ENCODE measurements around the gene SHISA6.

Gene SHISA6

GRCh38 chr17:11538366-11538765 is 297.4 kb downstream of the SHISA6 start:
- DNase-seq (ENCODE audit: low spot score) = no peak

- DNase-seq (ENCODE audit: low spot score) = no peak
These were observed 298.6 kb downstream of the SHISA6 start for GRCh38 chr17:11539637-11540036.

GRCh38 chr17:11545002-11545401 is 304.0 kb downstream of the SHISA6 start:
- DNase-seq (ENCODE audit: low spot score) = no peak

DNA sequence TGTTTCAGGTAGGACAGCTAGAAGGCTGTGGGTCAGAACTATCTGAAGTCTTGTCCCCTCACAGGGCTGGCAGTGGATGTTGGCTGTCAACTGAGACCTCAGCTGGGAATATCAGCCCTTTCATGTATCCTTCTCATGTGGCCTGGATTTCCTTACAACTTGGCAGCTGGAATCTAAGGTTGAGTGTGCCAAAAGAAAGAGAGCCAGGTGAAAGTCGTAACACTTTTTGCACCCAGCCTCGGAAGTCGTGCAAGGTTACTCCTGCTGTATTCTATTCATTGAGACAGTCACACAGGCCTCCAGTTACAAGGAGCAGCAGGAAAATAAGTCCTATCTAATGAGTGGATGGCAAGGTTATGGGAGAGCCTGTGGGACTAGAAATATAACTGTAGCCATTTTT is 304.7 kb downstream of the SHISA6 start:
- no peak for DNase-seq (ENCODE audit: low spot score)

- no peak for DNase-seq (ENCODE audit: low spot score)
These were observed 306.8 kb downstream of the SHISA6 start for GRCh38 chr17:11547853-11548252.

DNA sequence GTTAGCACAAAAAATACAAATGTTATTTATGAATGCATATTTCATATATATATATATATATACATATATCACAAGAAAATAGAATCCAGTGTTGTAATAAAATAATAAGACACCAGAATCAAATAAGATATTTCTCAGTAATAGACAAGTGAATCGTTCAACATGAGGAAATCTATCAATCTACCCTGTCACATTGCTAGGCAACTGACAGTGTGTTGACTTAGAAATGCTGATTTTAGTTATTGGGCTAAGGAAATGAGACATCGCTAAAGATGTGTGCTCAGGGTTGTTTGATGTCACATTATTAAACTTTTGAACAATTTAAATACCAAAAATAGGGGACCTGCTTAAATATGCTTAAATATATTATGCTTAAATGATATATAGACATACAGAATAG is 307.4 kb downstream of the SHISA6 start:
- DNase-seq (ENCODE audit: low spot score) = no peak

GRCh38 chr17:11550431-11550830 is 309.4 kb downstream of the SHISA6 start:
- DNase-seq (ENCODE audit: low spot score) = no peak

DNA sequence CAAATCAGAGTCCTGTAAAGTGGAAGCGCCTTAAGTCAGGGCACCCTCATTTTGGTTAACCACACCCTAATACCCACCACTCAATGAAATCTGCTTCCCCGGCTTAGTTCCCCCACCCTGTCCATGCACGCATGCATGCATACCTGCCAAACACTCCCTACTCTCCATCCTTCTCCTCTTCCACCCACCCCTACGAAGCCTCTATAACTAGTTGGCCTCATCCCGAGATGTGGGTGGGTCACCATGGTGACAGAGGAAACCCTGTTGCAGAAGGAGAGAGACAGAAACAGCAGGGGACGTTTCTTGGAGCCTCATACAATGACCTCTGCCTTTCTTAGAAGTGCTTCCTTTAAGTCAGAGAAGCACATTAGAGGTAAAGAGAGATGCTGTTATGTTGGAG is 310.4 kb downstream of the SHISA6 start:
- DNase-seq (ENCODE audit: low spot score) = no peak

DNA sequence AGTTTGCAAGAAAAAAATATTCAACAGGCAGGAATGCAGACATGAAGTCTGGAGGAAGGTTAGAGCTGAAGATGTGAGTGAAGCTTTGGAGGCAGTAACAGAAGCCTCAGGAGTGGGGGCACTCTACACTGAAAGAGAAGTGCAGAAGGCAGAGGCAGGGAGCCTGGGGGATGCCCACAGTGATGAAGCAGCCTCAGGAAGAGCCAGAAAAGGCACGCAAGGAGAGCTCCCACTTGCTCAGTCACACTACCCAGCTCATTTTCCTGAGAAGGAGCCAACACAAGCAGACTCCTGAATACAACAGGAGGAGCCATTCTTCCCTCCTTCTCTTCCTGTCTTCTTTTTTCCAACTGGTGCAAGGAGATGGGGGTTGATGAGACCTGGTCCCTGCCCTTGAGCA is 312.1 kb downstream of the SHISA6 start:
- no peak for DNase-seq (ENCODE audit: low spot score)

GRCh38 chr17:11554042-11554441 is 313.0 kb downstream of the SHISA6 start:
- no peak for DNase-seq (ENCODE audit: low spot score)

DNA sequence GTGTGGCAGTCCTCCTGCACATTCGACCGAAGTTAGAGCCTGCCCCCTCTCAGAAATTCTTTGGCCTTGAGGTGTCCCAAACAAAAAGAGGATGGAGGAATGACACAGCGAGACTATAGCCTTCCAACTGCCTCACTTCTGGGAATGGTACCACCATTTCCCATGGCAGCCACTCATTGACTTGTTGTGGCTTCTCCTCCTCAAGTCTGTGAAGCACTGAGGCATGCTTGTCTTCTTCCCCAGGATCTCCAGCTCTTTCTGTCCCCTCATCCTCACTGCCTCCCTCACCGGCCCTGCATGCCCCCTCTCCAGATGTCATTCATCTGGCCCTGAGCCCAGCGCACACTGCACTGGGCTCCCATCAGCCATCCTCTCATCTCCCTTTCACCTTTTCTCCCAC is 313.5 kb downstream of the SHISA6 start:
- DNase-seq (ENCODE audit: low spot score) = no peak

GRCh38 chr17:11555530-11555929 is 314.5 kb downstream of the SHISA6 start:
- DNase-seq (ENCODE audit: low spot score) = no peak

DNA sequence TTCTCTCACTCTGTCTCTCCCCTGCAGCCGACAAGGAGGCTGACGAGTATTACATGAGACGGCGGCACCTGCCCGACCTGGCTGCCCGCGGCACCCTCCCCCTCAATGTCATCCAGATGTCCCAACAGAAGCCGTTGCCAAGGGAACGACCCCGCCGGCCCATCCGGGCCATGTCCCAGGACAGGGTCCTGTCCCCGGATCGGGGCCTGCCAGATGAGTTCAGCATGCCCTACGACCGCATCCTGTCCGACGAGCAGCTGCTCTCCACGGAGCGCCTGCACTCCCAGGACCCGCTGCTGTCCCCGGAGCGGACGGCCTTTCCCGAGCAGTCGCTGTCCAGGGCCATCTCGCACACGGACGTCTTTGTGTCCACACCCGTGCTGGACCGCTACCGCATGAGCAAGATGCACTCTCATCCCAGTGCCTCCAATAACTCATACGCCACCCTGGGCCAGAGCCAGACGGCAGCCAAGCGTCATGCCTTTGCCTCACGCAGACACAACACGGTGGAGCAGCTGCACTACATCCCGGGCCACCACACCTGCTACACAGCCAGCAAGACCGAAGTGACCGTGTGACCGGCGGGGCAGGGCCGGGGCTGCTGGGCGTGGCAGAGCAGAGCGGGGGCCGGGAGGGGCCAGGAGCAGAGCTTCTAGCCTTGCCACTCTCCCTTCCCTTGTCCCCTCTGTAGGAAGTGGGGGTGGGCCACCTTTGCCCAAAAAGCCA is 316.9 kb downstream of the SHISA6 start:
- DNase-seq (ENCODE audit: low spot score) = no peak

- no peak for DNase-seq (ENCODE audit: low spot score)
These were observed 317.7 kb downstream of the SHISA6 start for GRCh38 chr17:11558681-11559234.

DNA sequence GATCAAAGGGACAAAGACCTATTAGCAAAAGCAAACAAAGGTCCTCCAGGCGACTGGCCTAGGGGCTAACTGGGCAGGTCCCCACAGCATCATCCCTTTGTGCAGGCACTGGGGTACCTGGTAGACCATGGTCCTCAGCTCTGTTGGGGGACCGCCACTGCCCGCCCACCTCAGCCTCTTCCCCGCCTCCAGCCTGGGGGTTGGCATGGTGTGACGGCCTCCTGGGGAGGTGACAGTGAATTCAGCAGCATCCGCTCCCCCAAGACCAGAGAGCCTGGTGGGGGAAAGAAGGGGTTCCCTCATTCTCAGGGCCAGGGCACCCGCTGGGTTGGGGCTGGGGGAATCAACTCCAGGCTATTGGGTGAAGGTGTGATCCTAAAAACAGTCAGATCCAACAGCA is 318.6 kb downstream of the SHISA6 start:
- DNase-seq (ENCODE audit: low spot score) = no peak

DNA sequence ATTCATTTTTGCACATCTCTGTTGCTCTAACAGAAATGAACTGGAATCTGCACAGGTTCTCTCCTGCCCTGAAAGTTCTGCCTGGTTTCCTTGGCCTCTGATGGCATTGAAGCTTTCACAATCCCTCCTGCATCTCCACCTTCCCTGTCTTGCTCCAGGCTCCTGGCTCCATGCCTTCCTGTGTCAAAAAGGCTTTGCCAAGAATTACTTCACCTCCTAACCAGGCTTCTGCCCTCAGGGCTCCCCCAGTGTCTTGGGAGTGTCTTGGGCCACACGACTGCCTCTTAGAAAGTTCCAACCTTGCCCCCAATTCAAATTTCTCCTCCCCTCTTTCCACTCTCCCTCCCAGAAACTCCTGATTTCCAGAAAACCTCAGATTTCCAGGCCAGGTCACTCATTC is 320.3 kb downstream of the SHISA6 start:
- no peak for DNase-seq (ENCODE audit: low spot score)

DNA sequence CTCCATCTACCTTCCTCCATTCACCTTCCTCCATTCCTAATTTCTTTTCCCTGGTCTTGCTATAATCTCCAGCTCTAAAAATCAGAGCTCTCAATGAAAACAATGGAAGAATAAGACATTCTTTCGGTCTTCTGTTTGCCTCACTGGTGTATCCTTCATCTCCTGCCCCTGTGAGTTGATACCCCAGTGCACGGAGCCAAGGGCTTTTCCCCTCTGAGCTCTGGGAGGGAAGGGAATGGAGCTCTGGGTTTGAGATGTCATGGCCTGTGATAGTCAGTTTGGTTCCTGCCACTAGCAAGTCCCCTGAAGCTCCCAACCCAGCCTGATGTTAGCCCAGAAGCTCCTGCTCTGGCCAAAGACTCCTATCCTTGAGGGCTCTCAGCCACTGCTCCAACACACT is 320.7 kb downstream of the SHISA6 start:
- DNase-seq (ENCODE audit: low spot score) = no peak

DNA sequence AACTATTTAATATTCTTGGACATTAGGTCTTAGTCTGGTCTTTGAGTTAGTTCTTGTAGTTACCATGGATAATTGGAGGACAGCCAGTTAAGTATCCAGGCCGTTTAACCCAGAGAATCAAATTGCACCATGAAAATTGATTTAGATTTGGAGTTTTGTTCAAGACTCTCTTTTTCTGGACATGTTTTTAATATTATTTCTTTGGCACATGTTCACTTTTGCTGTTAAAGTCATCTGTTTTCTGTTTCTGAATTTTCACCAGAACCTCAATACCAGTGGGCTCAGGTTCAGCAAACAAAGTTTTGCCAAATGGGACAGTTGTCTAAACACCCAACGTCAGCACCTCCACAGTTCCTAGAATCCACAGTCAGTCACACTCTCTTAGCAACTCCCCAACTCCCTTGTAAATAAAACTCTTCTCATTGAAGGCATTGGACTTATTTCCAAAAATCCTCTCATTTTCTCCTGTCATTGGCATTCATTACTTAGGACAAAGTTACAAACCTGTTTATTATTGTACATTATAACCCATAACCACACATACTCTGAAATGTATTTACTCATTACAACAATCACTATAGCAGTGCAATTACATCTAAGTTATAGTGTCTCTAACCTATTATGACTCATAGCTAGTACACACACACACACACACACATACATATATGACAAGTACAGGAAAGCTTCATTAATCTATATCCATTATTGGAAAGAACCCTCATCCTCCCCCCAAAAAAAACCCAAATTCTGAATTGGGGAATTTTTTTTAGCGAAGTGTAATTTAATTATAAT is 323.8 kb downstream of the SHISA6 start:
- DNase-seq (ENCODE audit: low spot score) = no peak

GRCh38 chr17:11565591-11565990 is 324.6 kb downstream of the SHISA6 start:
- no peak for DNase-seq (ENCODE audit: low spot score)

GRCh38 chr17:11578998-11579397 is 338.0 kb downstream of the SHISA6 start:
- no peak for DNase-seq (ENCODE audit: low spot score)

GRCh38 chr17:11580677-11581076 is 339.7 kb downstream of the SHISA6 start:
- no peak for DNase-seq (ENCODE audit: low spot score)

GRCh38 chr17:11582217-11582616 is 341.2 kb downstream of the SHISA6 start:
- no peak for DNase-seq (ENCODE audit: low spot score)

GRCh38 chr17:11583306-11583992 is 342.4 kb downstream of the SHISA6 start:
- DNase-seq (ENCODE audit: low spot score) = no peak

Data from LoVo (cell line).